HG03558 (cell line): ENCODE results near the gene TMEM258.

Source experiments
- ATAC-seq: cut with Tn5 transposase; IDR thresholded peaks from one replicate; pipeline ENCODE4 v1.9.1; 2021; ENCODE audit warnings: moderate number of reproducible peaks; ENCODE audit not compliant: unreplicated experiment; ENCODE audit errors: extremely low read depth

Gene TMEM258

DNA sequence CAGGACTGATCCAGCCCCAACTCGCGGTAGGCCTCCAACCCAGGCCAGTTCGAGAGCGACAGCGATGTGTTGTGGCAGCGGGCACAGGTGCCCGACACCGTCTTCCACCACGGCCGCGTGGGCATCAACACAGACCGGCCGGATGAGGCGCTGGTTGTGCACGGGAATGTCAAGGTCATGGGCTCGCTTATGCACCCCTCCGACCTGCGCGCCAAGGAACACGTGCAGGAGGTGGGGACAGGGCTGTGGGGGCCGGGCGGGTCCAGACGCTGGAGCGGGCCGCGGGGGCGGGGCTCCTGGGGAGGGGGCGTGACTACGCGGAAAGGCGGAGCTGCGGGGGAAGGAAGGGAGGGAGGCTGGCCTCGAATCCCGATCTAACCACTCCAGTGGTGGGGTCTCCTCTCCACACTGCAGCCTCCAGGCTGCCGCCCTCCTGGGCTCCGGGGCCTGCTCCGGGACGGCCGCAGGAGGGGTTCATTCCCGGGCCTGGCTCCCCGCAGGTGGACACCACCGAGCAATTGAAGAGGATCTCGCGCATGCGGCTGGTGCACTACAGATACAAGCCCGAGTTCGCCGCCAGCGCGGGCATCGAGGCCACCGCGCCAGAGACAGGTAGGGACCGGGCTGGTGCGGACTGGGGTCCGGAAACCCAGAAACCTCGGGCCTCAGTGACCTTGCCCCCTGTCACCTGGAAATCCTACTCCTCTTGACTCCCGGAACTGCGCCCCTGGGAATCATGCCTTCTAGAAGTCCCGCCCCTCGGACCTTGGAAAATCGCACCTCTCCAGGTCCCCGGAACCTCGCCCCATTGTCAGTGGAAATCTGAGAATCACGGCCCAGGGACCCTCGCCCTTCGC is 14.9 kb downstream of the TMEM258 start:
- no peak for ATAC-seq

DNA sequence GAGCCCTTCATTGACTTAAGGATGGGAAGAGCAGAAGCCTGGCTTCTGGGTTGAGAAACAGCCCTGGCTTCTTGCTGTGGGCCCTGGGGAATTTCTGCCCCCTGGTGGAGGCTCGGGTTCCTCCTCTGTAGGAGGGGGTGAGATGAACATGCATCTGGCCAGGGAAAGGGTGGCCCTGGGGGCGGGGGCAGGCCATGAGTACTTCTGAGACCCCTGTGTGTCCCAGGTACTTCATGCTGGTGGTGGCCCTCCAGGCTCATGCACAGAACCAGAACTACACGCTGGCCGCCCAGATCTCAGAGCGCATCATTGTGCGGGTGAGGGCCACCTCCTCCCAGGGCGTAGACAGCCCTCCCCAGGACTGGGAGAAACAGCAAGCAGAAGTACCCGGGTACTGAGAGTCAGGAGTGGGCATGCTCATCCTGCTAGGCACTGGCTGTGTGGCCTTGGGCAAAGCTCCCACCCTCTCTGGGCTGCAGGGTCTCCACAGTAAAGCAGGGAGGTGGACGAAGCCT is 15.8 kb downstream of the TMEM258 start:
- no peak for ATAC-seq

DNA sequence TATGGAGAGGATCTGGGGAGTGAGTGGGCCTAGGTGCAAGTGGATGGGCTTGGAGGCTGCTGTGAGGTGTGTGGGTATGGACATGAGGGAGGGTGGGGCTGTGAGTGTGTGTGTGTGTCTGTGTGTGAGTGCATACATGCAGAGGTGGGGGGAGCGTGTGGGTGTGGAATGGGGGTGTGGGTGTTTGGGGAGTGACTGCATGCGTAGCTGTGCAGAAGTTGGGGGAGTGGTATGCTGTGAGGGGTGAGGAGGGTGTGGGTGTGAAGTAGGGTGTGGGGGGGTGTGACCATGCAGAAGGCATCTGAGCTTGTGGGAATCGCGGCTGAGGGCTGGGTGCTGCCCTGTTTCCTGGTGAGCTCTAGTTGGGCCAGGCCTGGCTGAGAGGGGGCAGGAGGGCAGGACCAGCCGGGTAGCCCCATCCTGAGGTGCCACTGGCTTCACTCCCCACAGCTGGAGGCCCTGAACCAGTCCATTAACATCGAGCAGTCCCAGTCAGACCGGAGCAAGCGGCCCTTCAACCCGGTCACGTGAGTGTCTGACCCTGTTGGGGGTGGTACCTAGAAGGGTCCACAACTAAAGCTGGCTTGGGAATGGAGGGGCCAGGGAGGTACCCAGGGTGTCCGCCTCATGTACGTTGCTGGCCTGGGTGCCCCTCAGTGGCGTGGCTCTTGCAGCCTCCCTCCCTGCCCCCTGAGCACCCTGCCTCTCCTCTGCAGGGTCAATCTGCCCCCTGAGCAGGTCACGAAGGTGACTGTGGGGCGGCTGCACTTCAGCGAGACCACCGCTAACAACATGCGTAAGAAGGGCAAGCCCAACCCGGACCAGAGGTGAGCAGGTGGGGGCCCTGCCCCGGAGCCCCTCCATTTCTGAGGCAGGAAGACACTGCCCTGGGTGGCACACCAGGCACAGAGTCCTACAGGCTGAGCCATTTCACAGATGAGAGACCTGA is 16.5 kb downstream of the TMEM258 start:
- no peak for ATAC-seq

DNA sequence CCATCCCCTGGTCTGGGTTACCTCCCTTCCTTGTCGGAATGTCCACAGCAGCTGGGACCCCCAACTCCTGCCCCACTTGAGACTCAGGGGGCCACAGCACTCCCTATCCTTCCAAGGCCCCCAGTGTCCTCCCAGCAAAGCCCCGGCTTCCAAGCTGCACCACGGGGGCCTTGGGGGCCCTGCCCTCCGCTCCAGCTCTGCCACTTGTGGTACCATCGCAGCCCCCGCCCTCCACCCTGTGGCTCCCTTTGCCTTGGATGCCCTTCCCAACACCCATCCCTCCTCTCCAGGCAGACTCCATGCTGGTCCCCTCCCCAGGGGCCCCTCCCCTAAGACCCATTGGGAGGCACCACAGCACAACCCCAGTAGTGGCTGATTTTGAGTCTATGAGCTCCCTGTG is 17.3 kb downstream of the TMEM258 start:
- ATAC-seq = no peak

DNA sequence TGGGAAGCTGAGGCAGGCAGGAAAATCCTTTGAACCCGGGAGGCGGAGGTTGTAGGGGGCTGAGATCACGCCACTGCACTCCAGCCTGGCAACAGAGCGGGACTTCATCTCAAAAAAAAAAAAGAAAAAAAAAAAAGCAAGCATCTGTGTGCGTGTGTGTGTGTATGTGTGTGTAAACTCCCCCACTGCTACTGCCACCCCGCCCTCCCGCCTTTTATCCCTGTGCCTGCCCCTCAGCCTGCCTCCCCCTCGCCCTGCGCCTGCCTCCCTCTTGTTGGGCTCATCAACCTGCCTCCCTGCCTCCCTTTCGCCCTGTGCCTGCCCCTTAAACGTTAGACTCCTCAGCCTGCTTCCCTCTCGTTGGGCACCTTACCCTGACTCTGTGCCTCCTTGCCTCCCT is 18.0 kb downstream of the TMEM258 start:
- no peak for ATAC-seq

DNA sequence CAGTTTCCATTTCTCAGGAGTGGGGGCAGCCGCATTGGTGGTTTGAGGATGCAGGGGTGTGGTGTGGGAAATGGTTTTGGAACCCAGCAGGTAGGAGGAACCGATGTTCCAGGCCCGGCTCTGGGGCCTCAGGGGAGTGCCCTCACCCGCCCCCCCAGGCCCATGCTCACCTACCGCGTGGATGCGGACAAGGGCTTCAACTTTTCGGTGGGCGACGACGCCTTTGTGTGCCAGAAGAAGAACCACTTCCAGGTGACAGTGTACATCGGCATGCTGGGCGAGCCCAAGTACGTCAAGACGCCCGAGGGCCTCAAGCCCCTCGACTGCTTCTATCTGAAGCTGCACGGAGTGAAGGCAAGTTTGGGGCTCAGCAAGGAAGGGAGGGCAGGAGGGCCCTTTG is 18.6 kb downstream of the TMEM258 start:
- ATAC-seq = no peak

DNA sequence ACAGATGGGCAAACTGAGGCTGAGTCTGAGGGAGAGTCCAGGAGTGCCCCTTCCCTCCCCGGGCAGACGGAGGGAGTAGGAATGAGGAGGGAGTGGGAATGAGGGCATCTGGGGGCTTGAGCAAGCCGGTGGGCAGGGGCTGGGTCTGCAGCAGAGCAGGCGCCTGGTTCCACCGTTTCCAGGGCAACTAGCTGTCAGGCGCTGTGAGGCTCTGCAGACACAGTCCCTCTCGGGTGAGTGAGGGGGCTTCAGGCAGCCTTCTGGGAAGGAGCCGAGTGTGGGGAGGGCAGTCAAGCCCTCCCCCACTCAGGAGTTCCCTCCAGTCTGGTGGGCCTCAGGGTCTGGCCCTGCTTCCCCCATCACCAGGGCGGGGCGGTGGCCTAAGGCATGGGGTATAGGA is 19.0 kb downstream of the TMEM258 start:
- no peak for ATAC-seq

DNA sequence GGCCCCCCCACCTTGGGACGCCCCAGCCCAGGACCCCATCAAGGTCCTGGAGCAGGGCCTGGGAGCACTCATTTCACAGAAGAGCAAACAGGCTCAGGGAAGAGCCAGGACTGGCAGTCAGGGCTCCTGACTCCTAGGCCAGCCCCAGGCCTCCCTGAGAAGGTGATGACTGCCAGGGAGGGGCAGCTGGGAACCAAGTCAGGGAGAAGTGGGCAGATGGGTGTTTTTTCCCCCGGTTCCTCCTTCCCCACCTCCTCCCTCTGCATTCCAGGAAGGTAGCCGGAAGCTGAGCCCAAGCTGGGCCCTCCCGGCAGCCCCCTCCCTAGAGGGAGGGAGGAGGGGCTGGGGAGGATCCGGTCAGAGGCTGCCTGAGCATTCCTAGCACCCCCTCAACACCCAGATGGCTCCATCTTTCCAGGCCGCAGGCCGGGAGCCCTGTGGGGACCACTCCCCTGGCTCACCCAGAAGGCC is 20.4 kb downstream of the TMEM258 start:
- no peak for ATAC-seq

DNA sequence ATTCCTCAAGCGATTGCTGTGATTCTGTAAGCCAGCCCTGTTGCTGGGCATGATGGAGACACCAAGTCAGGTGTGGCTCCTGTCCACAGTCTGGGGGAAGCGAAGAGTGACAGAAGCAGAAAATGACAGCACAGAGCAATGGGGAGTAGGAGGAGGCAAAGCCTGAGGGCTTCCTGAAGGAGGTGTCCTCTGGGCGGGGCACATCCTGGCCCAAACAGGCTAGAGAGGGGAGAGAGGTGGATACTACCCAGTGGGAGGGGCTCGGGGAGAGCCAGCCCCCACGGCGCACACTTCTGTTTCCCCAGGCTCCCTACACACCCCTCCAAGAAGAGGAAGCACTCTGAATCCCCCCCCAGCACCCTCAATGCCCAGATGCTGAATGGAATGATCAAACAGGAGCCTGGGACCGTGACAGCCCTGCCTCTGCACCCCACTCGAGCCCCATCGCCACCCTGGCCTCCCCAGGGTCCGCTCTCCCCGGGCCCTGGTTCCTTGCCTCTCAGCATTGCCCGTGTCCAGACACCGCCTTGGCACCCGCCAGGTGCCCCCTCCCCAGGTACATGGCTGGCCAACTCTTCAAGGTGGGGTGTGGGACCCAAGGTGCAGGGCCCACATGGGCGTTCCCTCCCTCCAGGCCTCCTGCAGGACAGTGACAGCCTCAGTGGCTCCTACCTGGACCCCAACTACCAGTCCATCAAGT is 21.1 kb downstream of the TMEM258 start:
- ATAC-seq = no peak

DNA sequence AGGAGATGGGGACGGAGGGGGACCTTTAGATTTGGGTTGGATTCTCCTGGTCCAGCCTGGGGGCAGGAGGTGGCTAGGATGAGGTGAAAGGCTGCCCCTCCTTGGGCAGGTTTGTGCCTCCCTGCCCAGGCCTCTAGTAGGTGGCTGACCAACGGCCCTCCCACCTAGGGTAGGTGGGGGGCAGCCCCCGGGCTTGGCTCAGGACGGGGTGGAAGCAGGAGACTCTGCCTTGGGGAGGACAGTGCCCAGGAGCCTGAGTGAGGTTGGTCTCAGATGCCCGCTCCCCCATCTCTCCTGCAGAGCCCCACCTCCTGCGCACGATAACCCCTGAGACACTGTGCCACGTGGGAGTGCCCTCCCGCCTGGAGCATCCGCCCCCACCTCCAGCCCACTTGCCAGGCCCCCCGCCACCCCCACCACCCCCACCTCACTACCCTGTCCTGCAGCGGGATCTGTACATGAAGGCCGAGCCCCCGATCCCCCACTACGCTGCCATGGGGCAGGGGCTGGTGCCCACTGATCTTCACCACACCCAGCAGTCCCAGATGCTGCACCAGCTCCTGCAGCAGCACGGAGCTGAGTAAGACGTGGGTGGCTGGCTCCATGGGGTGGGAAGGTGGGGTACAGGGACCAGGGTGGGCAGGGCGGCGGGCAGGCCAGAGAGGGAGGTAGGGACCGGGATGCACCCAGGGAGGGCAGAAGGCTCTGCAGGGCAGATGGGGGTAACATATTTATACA is 22.3 kb downstream of the TMEM258 start:
- ATAC-seq = no peak

DNA sequence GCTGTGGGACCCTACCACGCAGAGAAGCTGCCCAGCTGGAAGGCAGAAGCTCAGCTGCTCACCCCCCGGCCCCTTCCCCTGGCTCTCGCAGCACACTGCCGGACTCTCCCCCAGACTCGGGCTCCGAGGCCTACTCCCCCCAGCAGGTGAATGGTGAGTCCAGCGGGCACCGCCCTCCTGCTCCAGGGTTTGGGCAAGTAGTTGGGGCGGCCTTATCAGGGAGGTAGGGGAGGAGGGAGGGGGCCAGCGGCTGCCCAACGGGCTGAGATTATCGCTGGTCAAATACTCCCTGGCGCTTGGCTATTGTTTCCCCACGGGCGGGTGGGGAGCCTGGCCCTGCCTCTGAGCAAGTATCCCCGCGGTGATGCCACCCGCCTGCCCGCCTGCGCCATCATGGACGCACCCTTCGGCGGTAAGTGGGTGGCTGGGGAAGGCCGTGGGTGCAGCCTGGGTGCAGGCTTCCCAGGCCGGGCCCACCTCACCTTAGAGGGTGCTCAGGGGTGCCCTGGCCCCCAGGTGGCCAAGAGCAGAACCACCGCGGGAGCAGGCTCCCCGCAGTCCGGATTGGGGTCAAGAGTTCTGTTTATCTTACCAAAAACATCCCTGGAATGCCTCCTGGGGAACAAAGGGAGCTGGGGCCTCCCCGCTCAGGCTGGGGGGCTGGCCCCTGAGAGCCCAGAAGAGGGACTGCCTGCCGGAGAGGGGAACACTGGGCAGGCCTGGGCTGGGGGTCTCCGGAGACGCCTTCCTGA is 23.1 kb downstream of the TMEM258 start:
- no peak for ATAC-seq

DNA sequence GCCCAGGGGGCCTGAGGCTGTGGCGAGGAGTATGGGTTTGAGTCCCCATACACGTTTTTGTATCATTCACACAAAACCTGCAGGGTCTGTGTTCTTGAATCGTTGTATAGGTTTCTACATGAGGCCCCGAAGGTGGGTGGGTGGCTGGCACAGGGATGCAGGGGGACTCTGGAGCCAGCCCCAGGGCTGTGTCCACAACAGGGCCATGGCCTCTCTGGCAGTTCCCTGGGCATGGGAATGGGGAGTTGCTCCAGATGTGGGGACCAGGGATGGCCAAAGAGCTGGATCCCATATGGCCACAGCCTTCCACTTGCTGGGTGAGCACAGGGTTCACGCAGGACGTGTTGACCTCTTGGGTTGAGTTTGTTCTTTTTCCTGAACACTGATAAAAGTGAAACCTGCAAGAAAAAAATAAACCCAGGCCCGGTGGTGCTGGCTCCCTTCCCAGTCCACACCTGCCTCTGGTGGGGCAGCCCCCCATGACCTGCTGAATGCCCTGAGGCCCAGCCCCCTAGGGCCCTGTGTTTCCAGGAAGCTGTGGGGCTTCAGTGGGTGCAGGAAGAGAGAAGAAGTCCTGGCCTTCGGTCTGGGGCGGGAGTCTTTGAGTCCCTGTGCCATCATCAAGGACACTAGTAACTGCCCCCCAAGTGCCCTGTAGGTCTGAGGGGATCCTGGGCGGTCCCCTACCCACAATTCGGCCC is 23.9 kb downstream of the TMEM258 start:
- ATAC-seq = no peak

DNA sequence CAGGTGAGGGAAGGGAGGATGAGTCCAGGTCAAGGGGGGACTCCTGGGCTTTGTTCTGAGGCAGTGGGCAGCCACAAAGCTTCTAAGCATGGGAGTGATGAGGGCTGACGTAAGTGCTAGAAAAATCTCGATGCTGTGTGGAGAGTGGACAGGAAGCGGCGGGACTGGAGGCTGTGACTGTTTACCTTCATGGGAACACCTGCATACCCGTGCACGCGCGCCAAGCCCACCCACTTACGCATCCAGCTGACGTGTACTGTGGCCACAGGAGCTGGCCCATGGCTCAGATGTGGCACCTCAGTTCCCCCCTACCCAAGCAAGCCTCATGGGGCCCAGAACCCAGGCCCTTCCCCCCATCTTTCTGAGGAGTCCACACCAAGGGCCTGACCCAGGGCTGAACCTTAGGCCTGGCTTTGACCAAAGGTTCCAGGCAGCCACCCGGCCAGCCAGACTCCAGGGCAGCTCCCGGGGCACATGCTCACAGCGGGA is 26.0 kb downstream of the TMEM258 start:
- ATAC-seq = no peak

DNA sequence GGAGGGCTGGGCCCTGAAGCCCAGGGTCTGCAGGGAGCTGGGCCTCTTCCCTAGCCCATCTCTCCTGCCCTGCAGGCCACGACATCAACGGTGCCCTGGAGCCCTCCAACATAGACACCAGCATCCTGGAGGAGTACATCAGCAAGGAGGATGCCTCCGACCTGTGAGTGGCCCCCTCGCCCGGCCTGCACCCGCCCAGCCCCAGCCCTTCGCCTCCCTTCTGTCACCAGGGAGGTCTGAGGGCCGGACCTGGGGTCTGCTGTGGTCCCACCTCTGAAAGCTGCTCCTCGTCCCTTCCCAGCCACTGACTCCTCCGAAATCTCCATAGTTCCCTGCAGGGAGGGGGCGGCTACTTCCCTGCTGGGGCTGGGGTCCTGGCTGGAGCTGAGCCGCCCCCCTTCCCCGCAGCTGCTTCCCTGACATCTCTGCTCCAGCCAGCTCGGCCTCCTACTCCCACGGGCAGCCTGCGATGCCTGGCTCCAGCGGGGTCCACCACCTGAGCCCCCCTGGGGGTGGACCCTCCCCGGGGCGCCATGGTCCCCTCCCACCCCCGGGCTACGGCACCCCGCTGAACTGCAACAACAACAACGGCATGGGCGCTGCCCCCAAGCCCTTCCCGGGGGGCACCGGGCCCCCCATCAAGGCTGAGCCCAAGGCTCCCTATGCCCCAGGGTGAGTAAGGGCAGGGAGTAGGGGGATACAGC is 26.7 kb downstream of the TMEM258 start:
- no peak for ATAC-seq

DNA sequence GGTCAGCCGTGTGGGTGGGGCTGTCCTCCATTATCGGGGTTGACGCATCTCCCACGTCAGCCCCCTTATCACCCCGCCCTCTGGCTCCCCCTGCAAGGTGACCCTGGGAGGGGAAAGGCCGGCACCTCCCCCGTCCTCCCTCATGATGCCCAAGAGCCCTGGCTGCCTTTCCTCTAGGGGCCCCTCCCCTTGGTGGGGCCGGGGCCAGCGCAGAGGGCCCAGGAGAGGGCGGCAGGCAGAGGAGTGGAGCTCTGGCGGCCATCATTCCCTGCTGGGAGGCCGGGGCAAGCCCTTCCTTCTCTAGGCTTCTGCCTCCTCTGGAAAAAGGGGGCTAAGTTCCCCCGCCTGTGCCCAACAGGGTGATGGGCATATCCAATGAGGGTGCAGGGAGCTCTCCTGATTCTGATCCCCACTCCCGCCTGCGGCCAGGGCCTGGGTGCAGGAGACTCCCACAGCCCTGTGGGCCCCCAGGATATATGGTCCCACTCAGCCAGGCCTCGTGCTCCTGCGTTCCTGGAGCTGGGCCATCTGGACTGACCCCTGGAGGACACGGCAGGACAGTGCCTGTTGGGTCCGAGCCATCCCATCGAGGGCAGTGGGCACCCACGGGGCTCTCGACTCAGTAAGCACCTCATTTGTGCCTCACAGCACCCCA is 27.7 kb downstream of the TMEM258 start:
- no peak for ATAC-seq

DNA sequence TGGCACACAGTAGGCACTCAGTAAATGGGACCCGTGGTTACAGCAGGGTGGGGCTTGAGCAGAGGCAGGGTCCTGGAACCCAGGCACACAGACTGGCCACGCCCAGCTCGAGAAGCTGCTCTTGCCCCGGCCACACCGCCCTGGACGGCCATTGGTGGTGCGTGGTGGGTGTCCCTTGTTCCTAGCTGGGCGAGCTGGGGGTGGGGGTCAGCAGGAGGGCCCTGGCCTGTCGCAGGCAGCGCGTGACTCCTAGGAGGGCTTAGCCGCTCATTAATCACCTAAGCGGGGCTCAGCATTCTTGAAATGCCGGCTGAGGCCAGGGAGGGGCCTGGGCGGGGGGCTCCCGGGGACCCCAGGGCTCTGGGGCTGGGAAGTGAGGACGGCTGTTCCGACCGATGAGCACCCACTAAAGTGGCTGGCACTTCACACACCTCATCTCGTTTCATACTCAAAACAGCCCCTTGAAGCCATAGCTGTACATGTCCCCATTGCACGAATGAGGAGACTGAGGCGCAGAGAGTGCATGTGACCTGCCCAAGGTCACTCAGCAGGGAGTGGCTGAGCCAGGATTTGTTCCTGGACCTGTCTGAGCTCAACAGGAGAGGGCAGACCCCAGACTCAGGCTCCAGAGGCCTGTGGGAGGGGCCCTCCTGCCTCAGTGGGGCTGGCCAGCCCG is 28.3 kb downstream of the TMEM258 start:
- no peak for ATAC-seq

DNA sequence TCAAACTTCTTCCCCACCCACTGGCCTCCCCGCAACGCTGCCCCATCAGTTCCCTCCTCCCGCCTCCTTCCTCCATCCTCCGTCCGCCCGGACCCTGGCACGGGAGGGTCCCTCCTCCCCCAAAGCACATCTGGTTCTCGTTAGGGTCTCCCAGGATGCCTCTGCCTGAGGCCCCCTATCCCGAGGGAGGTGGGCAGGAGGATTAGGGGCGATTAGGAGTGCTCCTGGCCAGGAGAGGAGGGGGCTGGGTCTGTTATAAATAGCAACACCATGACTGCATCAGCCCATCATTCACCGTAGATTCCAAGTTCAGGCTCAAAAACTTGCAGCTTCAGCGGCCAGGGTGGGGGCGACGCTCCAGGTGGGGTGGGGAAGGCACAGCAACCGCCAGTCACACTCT is 29.6 kb downstream of the TMEM258 start:
- no peak for ATAC-seq
